ENCODE results near the gene ZNF385A. TPM values are rescaled to one million over a fixed set of nuclear protein-coding genes. Genes with fewer than 3 reads are reported as not detected.
A peak's percentile ranks its signal among the peaks of the same experiment; 100 is the strongest.

Gene ZNF385A
- total and polyA plus RNA-seq, 9 of the 15 experiments (the other 6 are each of a cell fraction or from before 2014, with no cell fraction given) = 1.0 to 111 (median 7.7) TPM

- no peak for TF ChIP-seq PRMT5 (CRISPR knock-in tag; IDR thresholded peaks at IDR 0.05)
- TF ChIP-seq BDP1 (IDR thresholded peaks at IDR 0.05; ENCODE audit: insufficient read depth, insufficient read length) = no peak
- TF ChIP-seq TOE1 (IDR thresholded peaks at IDR 0.05; ENCODE audit: borderline replicate concordance) = peak; percentile 88
- TF ChIP-seq TOE1 (CRISPR knock-in tag; IDR thresholded peaks at IDR 0.05; ENCODE audit: borderline replicate concordance, low read depth) = no peak
- TF ChIP-seq, protein P1, sequence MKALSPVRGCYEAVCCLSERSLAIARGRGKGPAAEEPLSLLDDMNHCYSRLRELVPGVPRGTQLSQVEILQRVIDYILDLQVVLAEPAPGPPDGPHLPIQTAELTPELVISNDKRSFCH (CRISPR knock-in tag; IDR thresholded peaks at IDR 0.05) = no peak
- TF ChIP-seq, protein P1 (tag; IDR thresholded peaks at IDR 0.05) = no peak
- TF ChIP-seq ZNF518B (CRISPR knock-in tag; IDR thresholded peaks at IDR 0.05) = no peak
- TF ChIP-seq CTCF (IDR thresholded peaks at IDR 0.05 in 2 of 3, conservative IDR thresholded peaks at IDR 0.05 in 1 of 3; ENCODE audit: insufficient read depth in 2 of 3, low read depth in 1 of 3, low read length in 3 of 3) = peak in 1 of 3 experiments; percentile 2; a peak in 1 of 6 replicates
- peak; percentile 88 for TF ChIP-seq RNF2 (IDR thresholded peaks at IDR 0.05)
- peak; percentile 90 for TF ChIP-seq MYC (IDR thresholded peaks at IDR 0.05; ENCODE audit: low read depth, low read length)
- peak; percentile 55; the same call in 1 of the 2 replicates for TF ChIP-seq MYC (CRISPR knock-in tag; IDR thresholded peaks at IDR 0.05; ENCODE audit: borderline replicate concordance, low read depth)
- no peak for TF ChIP-seq ZNF76 (CRISPR knock-in tag; IDR thresholded peaks at IDR 0.05; ENCODE audit: borderline replicate concordance)
- no peak for TF ChIP-seq MIER1 (IDR thresholded peaks at IDR 0.05; ENCODE audit: low read depth)
- peak; percentile 92 for TF ChIP-seq ZNF384 (IDR thresholded peaks at IDR 0.05; ENCODE audit: low read depth, low read length)
- TF ChIP-seq ZNF764 (CRISPR knock-in tag; IDR thresholded peaks at IDR 0.05; ENCODE audit: low read depth) = no peak
- TF ChIP-seq HBP1 (CRISPR knock-in tag; IDR thresholded peaks at IDR 0.05) = peak; percentile 91
- TF ChIP-seq, protein P2, sequence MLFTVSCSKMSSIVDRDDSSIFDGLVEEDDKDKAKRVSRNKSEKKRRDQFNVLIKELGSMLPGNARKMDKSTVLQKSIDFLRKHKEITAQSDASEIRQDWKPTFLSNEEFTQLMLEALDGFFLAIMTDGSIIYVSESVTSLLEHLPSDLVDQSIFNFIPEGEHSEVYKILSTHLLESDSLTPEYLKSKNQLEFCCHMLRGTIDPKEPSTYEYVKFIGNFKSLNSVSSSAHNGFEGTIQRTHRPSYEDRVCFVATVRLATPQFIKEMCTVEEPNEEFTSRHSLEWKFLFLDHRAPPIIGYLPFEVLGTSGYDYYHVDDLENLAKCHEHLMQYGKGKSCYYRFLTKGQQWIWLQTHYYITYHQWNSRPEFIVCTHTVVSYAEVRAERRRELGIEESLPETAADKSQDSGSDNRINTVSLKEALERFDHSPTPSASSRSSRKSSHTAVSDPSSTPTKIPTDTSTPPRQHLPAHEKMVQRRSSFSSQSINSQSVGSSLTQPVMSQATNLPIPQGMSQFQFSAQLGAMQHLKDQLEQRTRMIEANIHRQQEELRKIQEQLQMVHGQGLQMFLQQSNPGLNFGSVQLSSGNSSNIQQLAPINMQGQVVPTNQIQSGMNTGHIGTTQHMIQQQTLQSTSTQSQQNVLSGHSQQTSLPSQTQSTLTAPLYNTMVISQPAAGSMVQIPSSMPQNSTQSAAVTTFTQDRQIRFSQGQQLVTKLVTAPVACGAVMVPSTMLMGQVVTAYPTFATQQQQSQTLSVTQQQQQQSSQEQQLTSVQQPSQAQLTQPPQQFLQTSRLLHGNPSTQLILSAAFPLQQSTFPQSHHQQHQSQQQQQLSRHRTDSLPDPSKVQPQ (CRISPR knock-in tag; IDR thresholded peaks at IDR 0.05; ENCODE audit: borderline replicate concordance) = no peak
Measured at GRCh38 chr12:54358945-54359761, 25.4 kb downstream of the ZNF385A start (continued).
